ENCODE measurements around the gene ESR1.

The ESR1 gene

GRCh38 chr6:152091851-152092341, 284.4 kb downstream of the ESR1 start:
- H3K4me1 ChIP-seq (ENCODE audit: control insufficient read depth in 1 of 2, insufficient read depth in 1 of 2, low read depth in 1 of 2, low read length in 1 of 2), result no peaks in the 10 kb centered on the region
- no peaks in the 10 kb centered on the region for H3K36me3 ChIP-seq
- H3K27ac ChIP-seq, result no peak overlapping the region
- H3K4me3 ChIP-seq (ENCODE audit: low read depth in 1 of 2, low read length in 1 of 2), result no peak overlapping the region
- TF ChIP-seq CTCF (IDR thresholded peaks at IDR 0.05), result no peak
- H3K27me3 ChIP-seq, result no peaks in the 10 kb centered on the region
- no peaks in the 10 kb centered on the region for H3K9me3 ChIP-seq

GRCh38 chr6:152093711-152094110, 286.2 kb downstream of the ESR1 start:
- Histone ChIP-seq H3K4me3 (ENCODE audit: low read depth in 1 of 2, low read length in 1 of 2) (no peak overlapping the region), H3K27me3 (no peaks in the 10 kb centered on the region), H3K4me1 (ENCODE audit: control insufficient read depth in 1 of 2, insufficient read depth in 1 of 2, low read depth in 1 of 2, low read length in 1 of 2) (no peaks in the 10 kb centered on the region), H3K9me3 (no peaks in the 10 kb centered on the region), H3K27ac (no peak overlapping the region), H3K36me3 (no peaks in the 10 kb centered on the region)
- no peak for TF ChIP-seq CTCF (IDR thresholded peaks at IDR 0.05)

- no peak for TF ChIP-seq CTCF (IDR thresholded peaks at IDR 0.05)
- Histone ChIP-seq H3K4me1 (ENCODE audit: control insufficient read depth in 1 of 2, insufficient read depth in 1 of 2, low read depth in 1 of 2, low read length in 1 of 2) (no peaks in the 10 kb centered on the region), H3K9me3 (no peaks in the 10 kb centered on the region), H3K27me3 (no peaks in the 10 kb centered on the region), H3K4me3 (ENCODE audit: low read depth in 1 of 2, low read length in 1 of 2) (no peak overlapping the region), H3K36me3 (no peaks in the 10 kb centered on the region), H3K27ac (no peak overlapping the region)
Observed at GRCh38 chr6:152094276-152094675, 286.8 kb downstream of the ESR1 start.

- Histone ChIP-seq H3K4me1 (ENCODE audit: control insufficient read depth in 1 of 2, insufficient read depth in 1 of 2, low read depth in 1 of 2, low read length in 1 of 2) (no peaks in the 10 kb centered on the region), H3K36me3 (no peaks in the 10 kb centered on the region), H3K27me3 (no peaks in the 10 kb centered on the region), H3K9me3 (no peaks in the 10 kb centered on the region), H3K27ac (no peak overlapping the region), H3K4me3 (ENCODE audit: low read depth in 1 of 2, low read length in 1 of 2) (no peak overlapping the region)
- TF ChIP-seq CTCF (IDR thresholded peaks at IDR 0.05), result no peak
Observed at GRCh38 chr6:152094992-152095592, 287.6 kb downstream of the ESR1 start.

DNA sequence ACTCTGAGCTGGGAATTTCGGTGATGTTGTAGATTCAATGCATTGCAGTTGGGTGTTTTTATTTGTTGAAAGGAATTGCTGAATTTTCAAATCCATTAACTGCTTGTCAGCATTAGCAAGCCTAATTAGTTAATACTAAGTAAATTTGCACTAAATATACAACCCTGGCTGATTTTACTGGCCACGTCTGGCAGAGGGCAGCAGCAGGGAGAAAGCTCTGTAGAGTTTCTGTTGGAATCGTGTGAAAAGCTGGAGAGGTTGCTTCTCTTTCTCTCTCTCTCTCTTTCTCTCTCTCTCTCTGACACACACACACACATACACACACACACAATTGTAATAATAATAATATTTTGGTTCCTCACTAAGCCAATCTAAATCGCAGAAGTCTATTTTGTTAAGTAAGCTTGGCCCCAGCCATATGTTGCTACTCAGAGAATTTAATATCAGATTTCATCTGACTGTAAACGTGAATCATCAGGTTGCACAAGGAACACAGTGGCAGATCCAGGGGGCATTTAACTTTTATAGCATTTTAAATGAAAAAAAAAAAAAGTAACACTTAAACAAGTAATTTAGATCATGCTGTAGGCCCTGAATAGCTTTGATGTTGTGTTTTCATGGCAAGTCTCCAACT, 289.5 kb downstream of the ESR1 start:
- H3K4me3 ChIP-seq (ENCODE audit: low read depth in 1 of 2, low read length in 1 of 2), result no peak overlapping the region
- no peaks in the 10 kb centered on the region for H3K4me1 ChIP-seq (ENCODE audit: control insufficient read depth in 1 of 2, insufficient read depth in 1 of 2, low read depth in 1 of 2, low read length in 1 of 2)
- no peaks in the 10 kb centered on the region for H3K36me3 ChIP-seq
- no peaks in the 10 kb centered on the region for H3K27me3 ChIP-seq
- no peak for TF ChIP-seq CTCF (IDR thresholded peaks at IDR 0.05)
- no peaks in the 10 kb centered on the region for H3K9me3 ChIP-seq
- H3K27ac ChIP-seq, result no peak overlapping the region
